Breast epithelium (tissue), 3 donors: ENCODE results near the gene CBX2.
A peak's percentile ranks its signal among the peaks of the same experiment; 100 is the strongest.

Source experiments
- POLR2A ChIP-seq: fragments of 450-650 bp; IDR thresholded peaks from one replicate; pipeline ENCODE4 v1.6.1; 2016; ENCODE audit warnings: antibody characterized with exemption, mild to moderate bottlenecking, moderate library complexity
- POLR2AphosphoS5 ChIP-seq, 3 donors: sonication (generic); formaldehyde crosslinking; IDR thresholded peaks; one replicate each; pipeline ENCODE4 v1.6.1; 2017; ENCODE audit warnings: antibody characterized with exemption in 3 of 3
- TF ChIP-seq, protein P1 (sequence below), 3 donors: fragments of 450-650 bp; IDR thresholded peaks; one replicate each; pipeline ENCODE4 v1.5.1; 2016 to 2017; ENCODE audit warnings: antibody characterized with exemption in 3 of 3, mild to moderate bottlenecking in 3 of 3, moderate library complexity in 3 of 3

DNA sequence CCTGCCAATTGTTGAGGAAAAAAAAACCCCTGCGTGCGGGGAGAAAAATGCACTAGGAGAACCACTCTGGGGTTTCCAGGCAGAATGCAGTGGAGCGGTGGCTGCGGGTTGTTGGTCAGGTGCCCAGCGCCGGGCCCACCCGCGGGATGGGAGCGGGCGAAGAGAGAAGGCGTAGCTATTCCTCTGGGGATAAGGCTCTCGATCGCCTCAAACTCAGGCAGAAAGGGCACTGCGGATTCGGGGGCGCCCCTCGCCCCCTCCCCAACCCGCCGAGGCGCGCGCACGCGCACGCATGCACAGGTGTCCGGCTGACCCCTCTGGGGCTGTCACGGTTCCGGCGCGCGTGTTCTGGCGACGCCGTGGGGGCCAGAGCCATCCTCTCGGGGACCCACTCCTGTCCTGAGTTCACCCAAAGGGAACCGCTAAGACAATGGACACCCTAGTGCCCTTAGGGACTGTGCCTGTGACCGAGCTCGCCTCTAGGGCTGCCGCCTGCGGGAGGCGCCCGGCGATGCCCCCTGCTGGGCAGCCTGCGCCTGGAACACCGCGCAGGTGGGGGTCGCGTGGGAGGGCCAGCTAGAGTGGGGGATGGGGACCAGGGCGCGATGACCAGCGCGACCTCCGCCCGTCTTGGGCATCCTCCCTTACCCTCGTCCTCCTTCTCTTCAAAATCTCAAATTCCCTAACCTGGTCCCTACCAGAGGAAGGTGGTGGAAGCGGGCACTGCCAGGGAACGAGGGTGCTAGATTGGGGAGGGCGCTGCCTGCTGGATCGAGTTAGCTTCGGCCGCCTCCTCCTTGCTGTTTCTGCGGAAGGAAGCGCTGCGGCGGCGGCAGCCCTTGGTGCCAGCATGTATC, 33.3 kb downstream of the CBX2 start:
- TF ChIP-seq POLR2A: no peak
- TF ChIP-seq, protein P1, sequence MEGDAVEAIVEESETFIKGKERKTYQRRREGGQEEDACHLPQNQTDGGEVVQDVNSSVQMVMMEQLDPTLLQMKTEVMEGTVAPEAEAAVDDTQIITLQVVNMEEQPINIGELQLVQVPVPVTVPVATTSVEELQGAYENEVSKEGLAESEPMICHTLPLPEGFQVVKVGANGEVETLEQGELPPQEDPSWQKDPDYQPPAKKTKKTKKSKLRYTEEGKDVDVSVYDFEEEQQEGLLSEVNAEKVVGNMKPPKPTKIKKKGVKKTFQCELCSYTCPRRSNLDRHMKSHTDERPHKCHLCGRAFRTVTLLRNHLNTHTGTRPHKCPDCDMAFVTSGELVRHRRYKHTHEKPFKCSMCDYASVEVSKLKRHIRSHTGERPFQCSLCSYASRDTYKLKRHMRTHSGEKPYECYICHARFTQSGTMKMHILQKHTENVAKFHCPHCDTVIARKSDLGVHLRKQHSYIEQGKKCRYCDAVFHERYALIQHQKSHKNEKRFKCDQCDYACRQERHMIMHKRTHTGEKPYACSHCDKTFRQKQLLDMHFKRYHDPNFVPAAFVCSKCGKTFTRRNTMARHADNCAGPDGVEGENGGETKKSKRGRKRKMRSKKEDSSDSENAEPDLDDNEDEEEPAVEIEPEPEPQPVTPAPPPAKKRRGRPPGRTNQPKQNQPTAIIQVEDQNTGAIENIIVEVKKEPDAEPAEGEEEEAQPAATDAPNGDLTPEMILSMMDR (IDR thresholded peaks at IDR 0.05): peak in 1 of 3 donors; percentile 33
- no peak for TF ChIP-seq POLR2AphosphoS5 (IDR thresholded peaks at IDR 0.05)
